Measurements from ENCODE around the gene ZCCHC13. TPM values are rescaled to one million over a fixed set of nuclear protein-coding genes. Genes with fewer than 3 reads are reported as not detected.
"Not testable (repeated sequence)": the region's sequence is repeated elsewhere in the genome, so short reads cannot be mapped to it uniquely, and the experiment has no call there.

ZCCHC13 gene
- total RNA-seq (2013), result not detected
- polyA plus RNA-seq (not detected), polyA minus RNA-seq (not detected in 2 replicates), total RNA-seq (0 to 0.23 (median 0) reads per million in 11 experiments)

DNA sequence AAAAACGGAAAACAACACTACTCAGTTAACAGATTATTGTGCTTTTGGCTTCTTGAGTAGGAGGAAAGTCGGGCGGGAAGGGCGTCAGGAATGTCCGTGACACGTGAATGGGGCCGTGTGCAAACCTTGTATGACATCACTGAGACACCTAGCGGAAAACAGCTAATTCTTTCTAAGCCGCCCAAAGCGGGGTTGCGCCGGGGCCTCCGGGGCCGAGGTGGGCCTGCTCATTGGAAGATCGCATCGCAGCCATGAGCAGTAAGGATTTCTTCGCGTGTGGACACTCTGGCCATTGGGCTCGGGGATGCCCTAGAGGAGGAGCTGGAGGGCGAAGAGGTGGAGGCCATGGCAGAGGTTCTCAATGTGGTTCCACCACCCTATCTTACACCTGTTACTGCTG is at the start of gene ZCCHC13:
Gene ZCCHC13 (plus strand): TSS at position 165 of the 400 bp plus-strand sequence. CDS start 87 bp downstream, at position 252.
- DNase-seq, result no peak
- H3K4me3 Mint-ChIP-seq, result no peak within 1 kb of the TSS
- no peak within 1 kb of the TSS for H2AFZ ChIP-seq (ENCODE audit: insufficient read depth, low read depth, low read length, poor library complexity, severe bottlenecking)
- intact Hi-C loops (cut with micrococcal nuclease), result no loop called here
- H3K36me3 ChIP-seq (replicated peaks in 1 of 2; ENCODE audit: control insufficient read depth in 1 of 2, insufficient read depth in 2 of 2, low read length in 2 of 2), result no peaks in the 10 kb centered on the region
- no peaks in the 10 kb centered on the region for H3K36me3 Mint-ChIP-seq
- no peaks in the 10 kb centered on the region for H3K79me2 ChIP-seq (ENCODE audit: insufficient read depth, low read length)
- H3K4me2 ChIP-seq (replicated peaks; ENCODE audit: extremely low read depth, low read length, poor library complexity, severe bottlenecking), result no peak within 1 kb of the TSS
- no peaks in the 10 kb centered on the region for H3K4me1 ChIP-seq (ENCODE audit: control insufficient read depth in 1 of 2, insufficient read depth in 2 of 2, low read length in 2 of 2)
- peaks cover 0 to 3% (median 0%) of the 10 kb centered on the region in 3 donors for H3K27me3 Mint-ChIP-seq (ENCODE audit: low read depth in 3 of 3)
- H3K9me3 ChIP-seq (replicated peaks in 1 of 2; ENCODE audit: control insufficient read depth in 1 of 2, insufficient read depth in 1 of 2, low read length in 2 of 2), result no peaks in the 10 kb centered on the region
- H3K9ac ChIP-seq (ENCODE audit: insufficient read depth, low read length, poor library complexity, severe bottlenecking), result no peak within 1 kb of the TSS
- no peak within 1 kb of the TSS for H3K27ac ChIP-seq (ENCODE audit: low read depth in 1 of 2, low read length in 2 of 2)
- H3K27me3 ChIP-seq (ENCODE audit: control insufficient read depth in 2 of 2, insufficient read depth in 2 of 2, low read length in 2 of 2), result no peaks in the 10 kb centered on the region
- 87% methylated on average over 10 of the region's 20 CpGs for WGBS (ENCODE audit: insufficient coverage)
- TF ChIP-seq, protein P1, sequence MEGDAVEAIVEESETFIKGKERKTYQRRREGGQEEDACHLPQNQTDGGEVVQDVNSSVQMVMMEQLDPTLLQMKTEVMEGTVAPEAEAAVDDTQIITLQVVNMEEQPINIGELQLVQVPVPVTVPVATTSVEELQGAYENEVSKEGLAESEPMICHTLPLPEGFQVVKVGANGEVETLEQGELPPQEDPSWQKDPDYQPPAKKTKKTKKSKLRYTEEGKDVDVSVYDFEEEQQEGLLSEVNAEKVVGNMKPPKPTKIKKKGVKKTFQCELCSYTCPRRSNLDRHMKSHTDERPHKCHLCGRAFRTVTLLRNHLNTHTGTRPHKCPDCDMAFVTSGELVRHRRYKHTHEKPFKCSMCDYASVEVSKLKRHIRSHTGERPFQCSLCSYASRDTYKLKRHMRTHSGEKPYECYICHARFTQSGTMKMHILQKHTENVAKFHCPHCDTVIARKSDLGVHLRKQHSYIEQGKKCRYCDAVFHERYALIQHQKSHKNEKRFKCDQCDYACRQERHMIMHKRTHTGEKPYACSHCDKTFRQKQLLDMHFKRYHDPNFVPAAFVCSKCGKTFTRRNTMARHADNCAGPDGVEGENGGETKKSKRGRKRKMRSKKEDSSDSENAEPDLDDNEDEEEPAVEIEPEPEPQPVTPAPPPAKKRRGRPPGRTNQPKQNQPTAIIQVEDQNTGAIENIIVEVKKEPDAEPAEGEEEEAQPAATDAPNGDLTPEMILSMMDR (IDR thresholded peaks at IDR 0.05), result no peak
- H4K20me1 ChIP-seq (ENCODE audit: insufficient read depth, low read length), result no peaks in the 10 kb centered on the region
- H3K27ac Mint-ChIP-seq, result no peak within 1 kb of the TSS
- H3K4me3 ChIP-seq (replicated peaks in 1 of 3; ENCODE audit: low read depth in 2 of 3, low read length in 3 of 3), result no peak within 1 kb of the TSS
- H3K9me3 Mint-ChIP-seq, result peaks cover 0 to 4% (median 0%) of the 10 kb centered on the region in 7 donors
- no peaks in the 10 kb centered on the region for H3K4me1 Mint-ChIP-seq

DNA sequence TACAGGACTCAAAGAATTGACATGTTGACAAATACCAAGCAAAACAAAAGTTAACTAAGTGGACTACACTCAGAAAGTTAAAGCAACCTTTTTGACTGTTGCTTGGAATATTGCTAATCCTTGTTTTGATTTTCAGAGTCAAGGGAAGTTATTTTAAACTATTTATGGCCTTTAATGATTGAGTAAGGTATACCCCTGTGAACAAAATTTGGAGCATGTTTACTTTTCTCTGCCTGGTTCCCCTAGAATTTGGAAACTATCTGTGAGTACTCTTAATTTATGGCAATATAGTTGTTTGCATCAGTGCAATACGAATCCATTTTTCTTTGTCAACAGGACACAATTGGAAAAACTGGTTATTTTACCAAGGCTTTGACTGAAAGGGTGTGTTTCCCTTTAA is 45.9 kb upstream of the ZCCHC13 start:
- H3K4me3 ChIP-seq (replicated peaks in 1 of 3; ENCODE audit: low read depth in 2 of 3, low read length in 3 of 3); H3K9ac ChIP-seq (ENCODE audit: insufficient read depth, low read length, poor library complexity, severe bottlenecking); H3K9me3 ChIP-seq (replicated peaks in 1 of 2; ENCODE audit: control insufficient read depth in 1 of 2, insufficient read depth in 1 of 2, low read length in 2 of 2); H3K27ac Mint-ChIP-seq; H3K27ac ChIP-seq (ENCODE audit: low read depth in 1 of 2, low read length in 2 of 2); H3K79me2 ChIP-seq (ENCODE audit: insufficient read depth, low read length); H3K27me3 ChIP-seq (ENCODE audit: control insufficient read depth in 2 of 2, insufficient read depth in 2 of 2, low read length in 2 of 2); H3K4me2 ChIP-seq (replicated peaks; ENCODE audit: extremely low read depth, low read length, poor library complexity, severe bottlenecking); H4K20me1 ChIP-seq (ENCODE audit: insufficient read depth, low read length); H3K27me3 Mint-ChIP-seq (ENCODE audit: low read depth in 3 of 3); H3K4me1 ChIP-seq (ENCODE audit: control insufficient read depth in 1 of 2, insufficient read depth in 2 of 2, low read length in 2 of 2); DNase-seq; H2AFZ ChIP-seq (ENCODE audit: insufficient read depth, low read depth, low read length, poor library complexity, severe bottlenecking); intact Hi-C loops (cut with micrococcal nuclease); H3K4me3 Mint-ChIP-seq; H3K9me3 Mint-ChIP-seq: not testable (repeated sequence)
- H3K4me1 Mint-ChIP-seq, result peaks cover 17% of the 10 kb centered on the region
- peaks cover 25 to 48% of the 10 kb centered on the region in 2 donors for H3K36me3 Mint-ChIP-seq
- peaks cover 19 to 67% of the 10 kb centered on the region in 2 donors for H3K36me3 ChIP-seq (replicated peaks in 1 of 2; ENCODE audit: control insufficient read depth in 1 of 2, insufficient read depth in 2 of 2, low read length in 2 of 2)
- WGBS (ENCODE audit: insufficient coverage), result no CpG with 5 or more reads among the region's 1 CpG

Measured in CD14-positive monocyte (primary cell).